Stimulated activated CD8-positive, alpha-beta memory T cell treated with anti-CD3 and anti-CD28 coated beads, Interleukin-12 subunit alpha, Interleukin-12 subunit beta, amount 100 ng/mL, for 24 hours (primary cell): ENCODE results near the gene ACTN4.
A peak's percentile ranks its signal among the peaks of the same experiment; 100 is the strongest.
"Not testable (repeated sequence)": the region's sequence is repeated elsewhere in the genome, so short reads cannot be mapped to it uniquely, and the experiment has no call there.

Experiments
- DNase-seq: peaks from one replicate; pipeline ENCODE4 v3.0.0-alpha.2; 2020; ENCODE audit errors: extremely low read depth

ACTN4 gene

GRCh38 chr19:38736413-38737280 lies 89.2 kb downstream of the ACTN4 start:
- peak; percentile 24 for DNase-seq

- no peak for DNase-seq
Observed at GRCh38 chr19:38737281-38737865, 89.9 kb downstream of the ACTN4 start.

- DNase-seq: no peak
Observed at GRCh38 chr19:38737921-38738737, 90.7 kb downstream of the ACTN4 start.

GRCh38 chr19:38739440-38740256 lies 92.2 kb downstream of the ACTN4 start:
- DNase-seq: no peak

- DNase-seq: no peak
Observed at GRCh38 chr19:38740257-38740592, 92.8 kb downstream of the ACTN4 start.

- DNase-seq: no peak
Observed at GRCh38 chr19:38740932-38741331, 93.5 kb downstream of the ACTN4 start.

GRCh38 chr19:38741670-38742069 lies 94.2 kb downstream of the ACTN4 start:
- no peak for DNase-seq

- no peak for DNase-seq
Observed at GRCh38 chr19:38742296-38742695, 94.8 kb downstream of the ACTN4 start.

- DNase-seq: no peak
Observed at GRCh38 chr19:38742906-38743305, 95.5 kb downstream of the ACTN4 start.

- DNase-seq: no peak
Observed at GRCh38 chr19:38743394-38744297, 96.2 kb downstream of the ACTN4 start.

GRCh38 chr19:38744298-38744681 lies 96.8 kb downstream of the ACTN4 start, which contains the start of gene CAPN12:
TSS of gene CAPN12 (minus strand) at chr19:38744474. CDS start at chr19:38744165, 309 bp downstream.
- no peak for DNase-seq

- no peak for DNase-seq
Observed at GRCh38 chr19:38744874-38745273, 97.4 kb downstream of the ACTN4 start.

GRCh38 chr19:38745316-38745715 lies 97.9 kb downstream of the ACTN4 start:
- no peak for DNase-seq

- DNase-seq: not testable (repeated sequence)
Observed at GRCh38 chr19:38753783-38754182, 106.3 kb downstream of the ACTN4 start.

GRCh38 chr19:38754196-38754595 lies 106.7 kb downstream of the ACTN4 start:
- not testable (repeated sequence) for DNase-seq

- no peak for DNase-seq
Observed at GRCh38 chr19:38759590-38760003, 112.1 kb downstream of the ACTN4 start.

GRCh38 chr19:38760805-38761517 lies 113.5 kb downstream of the ACTN4 start:
- not testable (repeated sequence) for DNase-seq

- not testable (repeated sequence) for DNase-seq
Observed at GRCh38 chr19:38761884-38762389, 114.5 kb downstream of the ACTN4 start.

- DNase-seq: no peak
Observed at GRCh38 chr19:38763795-38764220, 116.4 kb downstream of the ACTN4 start.

GRCh38 chr19:38765214-38765613 lies 117.8 kb downstream of the ACTN4 start:
- DNase-seq: no peak
